Testis (tissue), 3 donors: ENCODE data around the gene LRRN2. TPM values are rescaled to one million over a fixed set of nuclear protein-coding genes. Genes with fewer than 3 reads are reported as not detected.

Source experiments
- DNase-seq: peaks from one replicate; pipeline ENCODE4 v3.0.0-alpha.2; 2019
- H3K27ac ChIP-seq, 2 donors: fragments of 200-600 bp; sonication (generic); one replicate each; pipeline ENCODE4 v1.5.1; 2019
- H3K27me3 ChIP-seq: fragments of 200-600 bp; sonication (generic); one replicate; pipeline ENCODE4 v1.5.1; 2019
- H3K36me3 ChIP-seq: fragments of 200-600 bp; sonication (generic); one replicate; pipeline ENCODE4 v1.5.1; 2017; ENCODE audit warnings: low read depth; ENCODE audit errors: missing control alignments
- H3K4me1 ChIP-seq: fragments of 200-600 bp; sonication (generic); one replicate; pipeline ENCODE4 v1.5.1; 2019
- H3K4me3 ChIP-seq, 2 donors: fragments of 200-600 bp; sonication (generic); one replicate each; pipeline ENCODE4 v1.5.1; 2017 to 2019
- H3K9me3 ChIP-seq: fragments of 200-600 bp; sonication (generic); one replicate; pipeline ENCODE4 v1.5.1; 2017
- POLR2A ChIP-seq: fragments of 450-650 bp; IDR thresholded peaks from one replicate; pipeline ENCODE4 v1.6.1; 2017; ENCODE audit warnings: antibody characterized with exemption, mild to moderate bottlenecking, moderate library complexity
- WGBS, 2 donors: methylation state at CpG; one replicate each; pipeline ENCODE4 v1.1.5; 2018; 5-methylcytosine and 5-hydroxymethylcytosine counted together
- intact Hi-C: fragments of 100-400 bp; cut with DNase I; formaldehyde crosslinking; loops from one replicate; pipeline ENCODE4 v1.15.1; 2023; ENCODE audit warnings: low total_unique reads
- polyA plus RNA-seq: library from polyadenylated mRNA; stranded (reverse); fragments of 350-450 nt; fragmentation: Illumina TruSeq; extraction: RNeasy Lipid Tissue Mini Kit (QIAGEN cat#74804); gene quantifications from one replicate; pipeline ENCODE4 v1.2.3, GENCODE V29; 2014; ENCODE audit warnings: low read depth, low replicate concordance; ENCODE audit not compliant: insufficient read depth
- total RNA-seq, 2 donors: library from RNA; depleted of rRNA; stranded (reverse); fragments of >200 nt; gene quantifications; one replicate each; pipeline ENCODE4 v1.2.3, GENCODE V29; 2016
- TF ChIP-seq, protein P1 (sequence below), 3 experiments: fragments of 450-650 bp in 2 of 3; fragments of 200-600 bp in 1 of 3; sonication (generic) in 1 of 3; IDR thresholded peaks; one replicate each; pipeline ENCODE4 v1.5.1; 2016 to 2019; ENCODE audit warnings: antibody characterized with exemption in 3 of 3, mild to moderate bottlenecking in 2 of 3, moderate library complexity in 1 of 3

The LRRN2 gene
- total and polyA plus RNA-seq, 3 donors from 2014 or later = 16.7 to 27.4 (median 19.5) TPM

DNA sequence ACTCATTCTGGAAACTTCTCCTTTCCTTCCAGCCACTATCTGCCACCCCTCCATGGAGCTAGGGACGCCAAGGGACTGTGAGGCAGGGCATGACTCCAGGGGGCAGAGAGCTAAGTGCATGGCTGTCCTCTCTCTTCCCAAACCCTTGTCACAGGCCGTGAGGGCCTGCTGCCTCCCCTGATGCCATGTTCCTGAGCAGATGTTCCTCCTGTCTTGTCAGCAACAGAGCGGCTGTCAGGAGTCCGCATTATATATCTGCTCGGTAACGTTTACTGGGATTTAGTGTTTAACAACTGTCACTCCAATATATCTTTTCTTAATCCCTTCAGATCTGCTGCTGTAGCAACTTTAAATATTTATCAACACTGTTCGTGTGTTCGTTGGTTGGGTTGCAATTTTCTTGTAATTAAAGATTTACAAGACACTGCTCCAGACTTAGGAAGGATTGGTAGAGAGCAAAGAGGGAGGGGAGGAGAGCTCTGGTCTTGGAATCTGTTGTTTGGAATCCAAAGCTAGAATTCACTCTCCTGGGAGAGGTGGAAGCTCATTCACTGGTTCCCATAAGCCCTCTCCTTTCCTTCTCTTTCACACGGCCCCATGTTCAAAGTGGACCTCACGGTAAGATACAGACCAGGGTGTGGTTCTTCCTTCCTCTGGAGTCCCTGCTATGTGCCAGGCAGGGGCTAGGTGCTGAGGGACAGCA lies 93.1 kb downstream of the LRRN2 start:
- Histone ChIP-seq H3K9me3 (no peaks in the 10 kb centered on the region), H3K4me1 (no peaks in the 10 kb centered on the region), H3K4me3 (no peak overlapping the region), H3K36me3 (no peaks in the 10 kb centered on the region), H3K27me3 (no peaks in the 10 kb centered on the region), H3K27ac (no peak overlapping the region)
- DNase-seq = no peak
- 73 to 84% methylated on average over 9 to 10 of the region's 10 CpGs for WGBS, 2 donors
- TF ChIP-seq, protein P1, sequence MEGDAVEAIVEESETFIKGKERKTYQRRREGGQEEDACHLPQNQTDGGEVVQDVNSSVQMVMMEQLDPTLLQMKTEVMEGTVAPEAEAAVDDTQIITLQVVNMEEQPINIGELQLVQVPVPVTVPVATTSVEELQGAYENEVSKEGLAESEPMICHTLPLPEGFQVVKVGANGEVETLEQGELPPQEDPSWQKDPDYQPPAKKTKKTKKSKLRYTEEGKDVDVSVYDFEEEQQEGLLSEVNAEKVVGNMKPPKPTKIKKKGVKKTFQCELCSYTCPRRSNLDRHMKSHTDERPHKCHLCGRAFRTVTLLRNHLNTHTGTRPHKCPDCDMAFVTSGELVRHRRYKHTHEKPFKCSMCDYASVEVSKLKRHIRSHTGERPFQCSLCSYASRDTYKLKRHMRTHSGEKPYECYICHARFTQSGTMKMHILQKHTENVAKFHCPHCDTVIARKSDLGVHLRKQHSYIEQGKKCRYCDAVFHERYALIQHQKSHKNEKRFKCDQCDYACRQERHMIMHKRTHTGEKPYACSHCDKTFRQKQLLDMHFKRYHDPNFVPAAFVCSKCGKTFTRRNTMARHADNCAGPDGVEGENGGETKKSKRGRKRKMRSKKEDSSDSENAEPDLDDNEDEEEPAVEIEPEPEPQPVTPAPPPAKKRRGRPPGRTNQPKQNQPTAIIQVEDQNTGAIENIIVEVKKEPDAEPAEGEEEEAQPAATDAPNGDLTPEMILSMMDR (IDR thresholded peaks at IDR 0.05) = no peak
- no peak for TF ChIP-seq POLR2A
- intact Hi-C loops = no loop called here

DNA sequence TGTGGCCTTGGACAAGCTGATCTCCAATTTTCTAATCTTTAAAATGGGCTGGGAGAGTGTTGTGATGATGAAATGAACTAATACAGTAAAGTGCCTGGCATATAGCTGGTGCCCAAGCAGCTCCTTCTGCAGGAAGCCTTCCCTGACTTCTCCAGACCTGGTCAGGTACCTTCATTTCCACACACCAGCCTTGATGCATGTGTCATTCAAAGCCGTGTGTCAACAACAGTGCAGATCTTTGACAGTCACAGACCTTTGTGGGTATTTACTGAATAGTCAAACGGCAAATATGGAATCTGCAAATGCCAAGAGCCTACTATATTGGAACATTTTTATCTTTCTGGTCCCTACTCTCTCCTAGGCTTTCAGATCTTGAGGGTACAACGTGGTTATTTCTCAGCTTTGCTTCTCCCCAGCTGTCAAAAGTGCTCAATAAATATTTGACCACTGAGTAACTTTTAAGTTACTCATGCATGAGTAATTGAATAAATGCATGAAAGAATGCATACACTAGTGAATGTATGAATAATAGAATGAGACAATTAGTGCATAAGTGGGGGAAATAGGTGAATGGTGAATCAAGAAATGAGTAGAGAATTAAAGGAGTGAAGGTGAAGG lies 94.0 kb downstream of the LRRN2 start:
- 85 to 89% methylated on average over 3 of the region's 3 CpGs for WGBS, 2 donors
- Histone ChIP-seq H3K9me3 (no peaks in the 10 kb centered on the region), H3K4me1 (no peaks in the 10 kb centered on the region), H3K27ac (no peak overlapping the region), H3K36me3 (no peaks in the 10 kb centered on the region), H3K27me3 (no peaks in the 10 kb centered on the region), H3K4me3 (no peak overlapping the region)
- intact Hi-C loops = no loop called here
- no peak for TF ChIP-seq POLR2A
- TF ChIP-seq, protein P1 (IDR thresholded peaks at IDR 0.05) = no peak
- no peak for DNase-seq

DNA sequence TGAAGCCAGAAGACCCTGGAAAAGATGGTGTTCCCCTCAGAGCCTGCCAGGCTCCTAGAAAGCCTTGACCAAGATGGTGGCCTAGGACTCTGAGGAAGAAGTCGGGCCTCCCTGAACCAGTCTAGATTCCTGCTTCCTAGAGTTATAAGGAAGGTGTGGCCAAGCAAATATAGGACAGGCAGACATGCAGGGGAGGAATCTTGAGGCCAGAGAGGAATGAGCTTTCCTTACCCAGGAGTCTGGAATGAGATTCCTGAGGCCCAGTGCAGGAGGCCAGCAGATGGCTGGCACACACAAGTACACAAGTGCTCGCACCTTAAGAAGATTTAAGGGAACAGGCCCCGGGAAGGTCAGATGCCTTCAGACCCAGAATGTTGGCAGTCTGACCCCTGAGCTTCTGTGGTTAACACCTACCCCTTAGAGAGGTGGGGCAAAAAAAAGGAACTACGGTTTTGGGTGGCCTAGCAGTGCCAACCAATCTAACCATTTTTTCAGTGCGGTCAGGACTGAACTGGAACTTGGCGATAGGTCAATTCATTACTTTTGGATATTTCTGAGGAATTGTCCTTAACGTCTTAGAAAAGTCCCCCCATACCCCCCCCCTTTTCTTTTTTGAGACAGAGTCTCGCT lies 96.0 kb downstream of the LRRN2 start:
- H3K27me3 ChIP-seq = no peaks in the 10 kb centered on the region
- no peaks in the 10 kb centered on the region for H3K36me3 ChIP-seq
- no peaks in the 10 kb centered on the region for H3K4me1 ChIP-seq
- whole genome bisulfite sequencing, 2 donors = 76 to 90% methylated on average over 7 to 8 of the region's 8 CpGs
- TF ChIP-seq POLR2A = no peak
- TF ChIP-seq, protein P1 (IDR thresholded peaks at IDR 0.05) = no peak
- H3K4me3 ChIP-seq = no peak overlapping the region
- intact Hi-C loops = no loop called here
- no peak for DNase-seq
- H3K27ac ChIP-seq = no peak overlapping the region
- no peaks in the 10 kb centered on the region for H3K9me3 ChIP-seq

DNA sequence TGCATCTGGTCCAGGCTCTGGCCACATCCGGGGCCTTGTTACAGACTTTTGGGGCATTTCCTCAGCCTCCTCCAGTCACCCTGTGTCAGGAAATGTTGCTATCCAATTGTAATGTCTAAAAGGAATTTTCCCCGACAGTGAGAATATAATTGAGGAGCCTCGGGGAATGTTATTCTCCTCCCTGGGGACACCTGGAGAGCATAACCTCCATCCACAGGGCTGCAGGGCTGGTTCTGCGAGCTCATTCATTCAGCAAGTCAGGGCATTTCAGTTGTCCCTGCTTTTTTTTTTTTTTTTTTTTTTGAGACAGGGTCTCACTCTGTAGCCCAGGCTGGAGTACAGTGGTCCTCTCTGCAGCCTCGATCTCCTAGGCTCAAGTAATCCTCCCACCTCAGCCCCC lies 96.7 kb downstream of the LRRN2 start:
- H3K9me3 ChIP-seq = no peaks in the 10 kb centered on the region
- H3K4me1 ChIP-seq = no peaks in the 10 kb centered on the region
- no peaks in the 10 kb centered on the region for H3K36me3 ChIP-seq
- H3K4me3 ChIP-seq = no peak overlapping the region
- 90 to 91% methylated on average over 4 to 5 of the region's 5 CpGs for WGBS, 2 donors
- intact Hi-C loops = no loop called here
- no peaks in the 10 kb centered on the region for H3K27me3 ChIP-seq
- no peak overlapping the region for H3K27ac ChIP-seq
- TF ChIP-seq POLR2A = no peak
- TF ChIP-seq, protein P1 (IDR thresholded peaks at IDR 0.05) = no peak
- no peak for DNase-seq
